ENCODE data around the gene NRG4. TPM values are rescaled to one million over a fixed set of nuclear protein-coding genes. Genes with fewer than 3 reads are reported as not detected.
A peak's percentile ranks its signal among the peaks of the same experiment; 100 is the strongest.
"Not testable (repeated sequence)": the region's sequence is repeated elsewhere in the genome, so short reads cannot be mapped to it uniquely, and the experiment has no call there.

The NRG4 gene
- total RNA-seq, 1 donor from 2014 or later: not detected

GRCh38 chr15:75920079-75920478 lies 92.1 kb downstream of the NRG4 start:
- peaks cover 0 to 8% (median 6%) of the 10 kb centered on the region in 3 donors for H3K36me3 ChIP-seq (ENCODE audit: control insufficient read depth in 3 of 3, insufficient read depth in 3 of 3, low read length in 3 of 3)

DNA sequence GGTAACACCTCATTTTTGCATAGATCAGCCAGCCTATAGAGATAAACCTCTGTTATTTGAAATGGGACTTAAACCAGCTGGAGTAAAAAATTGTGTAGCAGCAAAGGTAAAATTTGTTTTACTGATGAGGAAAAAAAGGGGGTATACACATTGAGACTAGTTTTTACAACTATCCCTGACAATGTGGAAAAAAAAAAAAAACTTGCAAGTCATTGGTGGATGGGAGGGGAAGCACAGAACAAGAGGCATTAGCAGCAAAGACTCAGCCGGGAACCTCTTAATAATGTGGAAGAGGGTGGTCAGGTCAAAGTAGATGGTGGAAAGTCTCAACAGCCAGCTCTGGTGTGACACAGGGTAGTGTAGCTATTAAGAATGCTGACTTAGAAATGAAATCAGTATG lies 94.1 kb downstream of the NRG4 start:
- Histone ChIP-seq H3K9ac (ENCODE audit: low read depth in 1 of 3, low read length in 3 of 3) (no peak overlapping the region), H3K36me3 (ENCODE audit: control insufficient read depth in 3 of 3, insufficient read depth in 3 of 3, low read length in 3 of 3) (peaks cover 0 to 19% (median 12%) of the 10 kb centered on the region in 3 donors), H3K27me3 (ENCODE audit: control insufficient read depth in 3 of 3, insufficient read depth in 3 of 3, low read length in 3 of 3) (no peaks in the 10 kb centered on the region)

More at GRCh38 chr15:75920079-75920478, 92.1 kb downstream of the NRG4 start:
- no peak overlapping the region for H3K4me3 ChIP-seq (ENCODE audit: low read length in 3 of 3)
- no peaks in the 10 kb centered on the region for H3K27me3 ChIP-seq (ENCODE audit: control insufficient read depth in 3 of 3, insufficient read depth in 3 of 3, low read length in 3 of 3)
- H3K4me1 ChIP-seq (ENCODE audit: control insufficient read depth in 3 of 3, insufficient read depth in 3 of 3, low read length in 3 of 3): peaks cover 9 to 17% (median 14%) of the 10 kb centered on the region in 3 donors
- H3K9me3 ChIP-seq (ENCODE audit: control insufficient read depth in 3 of 3, low read length in 3 of 3): no peaks in the 10 kb centered on the region
- H3K27ac ChIP-seq (ENCODE audit: low read depth, low read length): no peak overlapping the region
- H3K9ac ChIP-seq (ENCODE audit: low read depth in 1 of 3, low read length in 3 of 3): no peak overlapping the region

GRCh38 chr15:75916978-75917377 lies 95.2 kb downstream of the NRG4 start:
- no peak overlapping the region for H3K27ac ChIP-seq (ENCODE audit: low read depth, low read length)
- peaks cover under 1 to 2% (median under 1%) of the 10 kb centered on the region in 3 donors for H3K4me1 ChIP-seq (ENCODE audit: control insufficient read depth in 3 of 3, insufficient read depth in 3 of 3, low read length in 3 of 3)
- peaks cover 0 to 19% (median 12%) of the 10 kb centered on the region in 3 donors for H3K36me3 ChIP-seq (ENCODE audit: control insufficient read depth in 3 of 3, insufficient read depth in 3 of 3, low read length in 3 of 3)
- no peak overlapping the region for H3K9ac ChIP-seq (ENCODE audit: low read depth in 1 of 3, low read length in 3 of 3)
- no peaks in the 10 kb centered on the region for H3K9me3 ChIP-seq (ENCODE audit: control insufficient read depth in 3 of 3, low read length in 3 of 3)
- H3K4me3 ChIP-seq (ENCODE audit: low read length in 3 of 3): no peak overlapping the region
- no peaks in the 10 kb centered on the region for H3K27me3 ChIP-seq (ENCODE audit: control insufficient read depth in 3 of 3, insufficient read depth in 3 of 3, low read length in 3 of 3)

More for the DNA sequence above, 94.1 kb downstream of the NRG4 start:
- no peak overlapping the region for H3K4me3 ChIP-seq (ENCODE audit: low read length in 3 of 3)
- no peak overlapping the region for H3K27ac ChIP-seq (ENCODE audit: low read depth, low read length)
- no peaks in the 10 kb centered on the region for H3K9me3 ChIP-seq (ENCODE audit: control insufficient read depth in 3 of 3, low read length in 3 of 3)
- peaks cover 7 to 11% (median 10%) of the 10 kb centered on the region in 3 donors for H3K4me1 ChIP-seq (ENCODE audit: control insufficient read depth in 3 of 3, insufficient read depth in 3 of 3, low read length in 3 of 3)

DNA sequence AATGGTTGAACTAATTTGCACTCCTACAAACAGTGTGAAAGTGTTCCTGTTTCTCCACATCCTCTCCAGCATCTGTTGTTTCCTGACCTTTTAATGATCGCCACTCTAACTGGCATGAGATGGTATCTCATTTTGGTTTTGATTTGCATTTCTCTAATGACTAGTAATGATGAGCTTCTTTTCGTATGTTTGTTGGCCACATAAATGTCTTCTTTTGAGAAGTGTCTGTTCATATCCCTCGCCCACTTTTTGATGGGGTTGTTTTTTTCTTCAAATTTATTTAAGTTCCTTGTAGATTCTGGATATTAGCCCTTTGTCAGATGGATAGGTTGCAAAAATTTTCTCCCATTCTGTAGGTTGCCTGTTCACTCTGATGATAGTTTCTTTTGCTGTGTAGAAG lies 101.9 kb downstream of the NRG4 start:
- peaks cover 0 to 17% (median 11%) of the 10 kb centered on the region in 3 donors for H3K36me3 ChIP-seq (ENCODE audit: control insufficient read depth in 3 of 3, insufficient read depth in 3 of 3, low read length in 3 of 3)
- H3K9ac ChIP-seq (ENCODE audit: low read depth in 1 of 3, low read length in 3 of 3); H3K27me3 ChIP-seq (ENCODE audit: control insufficient read depth in 3 of 3, insufficient read depth in 3 of 3, low read length in 3 of 3); H3K4me3 ChIP-seq (ENCODE audit: low read length in 3 of 3); H3K27ac ChIP-seq (ENCODE audit: low read depth, low read length); H3K4me1 ChIP-seq (ENCODE audit: control insufficient read depth in 3 of 3, insufficient read depth in 3 of 3, low read length in 3 of 3); H3K9me3 ChIP-seq (ENCODE audit: control insufficient read depth in 3 of 3, low read length in 3 of 3): not testable (repeated sequence)

GRCh38 chr15:75905231-75905630 lies 107.0 kb downstream of the NRG4 start:
- Histone ChIP-seq H3K4me1 (ENCODE audit: control insufficient read depth in 3 of 3, insufficient read depth in 3 of 3, low read length in 3 of 3) (peaks cover 4 to 29% (median 5%) of the 10 kb centered on the region in 3 donors), H3K9me3 (ENCODE audit: control insufficient read depth in 3 of 3, low read length in 3 of 3) (no peaks in the 10 kb centered on the region), H3K27ac (ENCODE audit: low read depth, low read length) (no peak overlapping the region), H3K4me3 (ENCODE audit: low read length in 3 of 3) (no peak overlapping the region), H3K36me3 (ENCODE audit: control insufficient read depth in 3 of 3, insufficient read depth in 3 of 3, low read length in 3 of 3) (peaks cover 0 to 5% (median 4%) of the 10 kb centered on the region in 3 donors), H3K9ac (ENCODE audit: low read depth in 1 of 3, low read length in 3 of 3) (no peak overlapping the region), H3K27me3 (ENCODE audit: control insufficient read depth in 3 of 3, insufficient read depth in 3 of 3, low read length in 3 of 3) (no peaks in the 10 kb centered on the region)

DNA sequence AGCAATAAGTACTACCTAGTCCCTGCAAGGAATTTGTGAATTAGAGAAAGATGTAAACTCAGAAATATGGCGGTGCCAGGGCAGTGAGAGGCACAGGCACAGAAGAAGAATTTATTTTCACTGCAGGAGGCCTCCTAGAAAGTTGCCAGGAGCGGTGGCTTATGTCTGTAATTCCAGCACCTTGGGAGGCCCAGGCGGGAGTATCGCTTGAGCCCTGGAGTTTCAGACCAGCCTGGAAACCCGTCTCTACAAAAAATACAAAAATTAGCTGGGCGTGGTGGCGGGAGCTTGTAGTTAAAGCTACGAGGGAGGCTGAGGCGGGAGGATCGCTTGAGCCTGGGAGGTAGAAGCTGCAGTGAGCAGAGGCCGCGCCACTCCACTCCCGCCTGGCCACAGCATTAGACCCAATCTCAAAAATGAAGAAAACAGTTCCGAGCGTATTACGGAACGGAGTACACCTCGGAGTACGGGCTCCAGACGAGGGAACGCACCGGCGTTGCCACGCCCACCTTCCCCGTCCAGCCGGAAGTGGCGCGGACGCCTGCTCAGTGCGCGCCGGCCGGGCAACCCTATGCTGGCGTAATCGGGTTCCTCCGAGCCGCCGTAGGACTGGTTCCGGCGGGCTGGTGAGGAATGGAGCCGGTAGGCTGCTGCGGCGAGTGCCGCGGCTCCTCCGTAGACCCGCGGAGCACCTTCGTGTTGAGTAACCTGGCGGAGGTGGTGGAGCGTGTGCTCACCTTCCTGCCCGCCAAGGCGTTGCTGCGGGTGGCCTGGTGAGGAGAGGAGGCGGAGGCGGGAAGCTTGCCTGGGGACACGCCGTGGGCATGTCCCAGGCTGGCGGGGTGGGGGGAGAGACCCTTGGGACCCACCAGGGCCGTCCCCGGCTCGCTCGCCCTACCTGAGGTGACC lies 108.6 kb downstream of the NRG4 start, which contains the start of gene FBXO22:
Gene FBXO22, plus strand, starts transcription at position 548 of the 909 bp plus-strand sequence. Its CDS starts 86 bp downstream, at position 634.
- H3K4me3 ChIP-seq (ENCODE audit: low read length in 3 of 3): peak within 1 kb of the TSS; percentile 84 to 98 (median 90)
- peaks cover 4 to 29% (median 5%) of the 10 kb centered on the region in 3 donors for H3K4me1 ChIP-seq (ENCODE audit: control insufficient read depth in 3 of 3, insufficient read depth in 3 of 3, low read length in 3 of 3)
- peak within 1 kb of the TSS; percentile 84 to 94 (median 86) for H3K9ac ChIP-seq (ENCODE audit: low read depth in 1 of 3, low read length in 3 of 3)
- H3K27ac ChIP-seq (ENCODE audit: low read depth, low read length): peak within 1 kb of the TSS; percentile 76
- H3K27me3 ChIP-seq (ENCODE audit: control insufficient read depth in 3 of 3, insufficient read depth in 3 of 3, low read length in 3 of 3): no peaks in the 10 kb centered on the region
- peaks cover 0 to 10% (median 4%) of the 10 kb centered on the region in 3 donors for H3K36me3 ChIP-seq (ENCODE audit: control insufficient read depth in 3 of 3, insufficient read depth in 3 of 3, low read length in 3 of 3)
- H3K9me3 ChIP-seq (ENCODE audit: control insufficient read depth in 3 of 3, low read length in 3 of 3): no peaks in the 10 kb centered on the region

GRCh38 chr15:75902129-75902557 lies 110.1 kb downstream of the NRG4 start:
- Histone ChIP-seq H3K9me3 (ENCODE audit: control insufficient read depth in 3 of 3, low read length in 3 of 3) (no peaks in the 10 kb centered on the region), H3K36me3 (ENCODE audit: control insufficient read depth in 3 of 3, insufficient read depth in 3 of 3, low read length in 3 of 3) (peaks cover 0 to 14% (median 4%) of the 10 kb centered on the region in 3 donors), H3K27ac (ENCODE audit: low read depth, low read length) (peak overlapping the region; percentile 19)

DNA sequence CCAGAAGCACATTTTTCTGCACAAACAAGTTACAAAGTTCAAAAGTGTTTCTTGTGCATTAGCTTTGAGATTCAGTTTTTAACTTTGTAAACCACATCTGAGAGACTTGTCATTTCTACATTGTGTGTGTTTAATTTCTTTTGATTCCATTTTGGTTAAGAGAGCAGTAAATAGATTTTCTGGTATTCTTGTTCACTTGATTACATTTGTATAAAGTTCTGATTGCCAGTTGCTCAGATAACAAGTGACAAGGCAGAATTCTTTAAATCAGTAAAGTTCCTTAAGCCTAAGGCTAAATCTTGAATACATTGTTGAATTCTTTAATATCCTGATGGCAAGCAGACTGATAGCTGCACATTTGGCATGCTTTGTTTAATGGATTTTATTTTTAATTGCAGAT lies 111.6 kb downstream of the NRG4 start:
- Histone ChIP-seq H3K27ac (ENCODE audit: low read depth, low read length) (no peak overlapping the region), H3K4me1 (ENCODE audit: control insufficient read depth in 3 of 3, insufficient read depth in 3 of 3, low read length in 3 of 3) (peaks cover 4 to 27% (median 5%) of the 10 kb centered on the region in 3 donors), H3K36me3 (ENCODE audit: control insufficient read depth in 3 of 3, insufficient read depth in 3 of 3, low read length in 3 of 3) (peaks cover 0 to 12% (median 0%) of the 10 kb centered on the region in 3 donors), H3K9me3 (ENCODE audit: control insufficient read depth in 3 of 3, low read length in 3 of 3) (no peaks in the 10 kb centered on the region), H3K27me3 (ENCODE audit: control insufficient read depth in 3 of 3, insufficient read depth in 3 of 3, low read length in 3 of 3) (no peaks in the 10 kb centered on the region), H3K9ac (ENCODE audit: low read depth in 1 of 3, low read length in 3 of 3) (no peak overlapping the region), H3K4me3 (ENCODE audit: low read length in 3 of 3) (no peak overlapping the region)

More at GRCh38 chr15:75902129-75902557, 110.1 kb downstream of the NRG4 start:
- Histone ChIP-seq H3K9ac (ENCODE audit: low read depth in 1 of 3, low read length in 3 of 3) (no peak overlapping the region), H3K4me1 (ENCODE audit: control insufficient read depth in 3 of 3, insufficient read depth in 3 of 3, low read length in 3 of 3) (peaks cover 4 to 29% (median 5%) of the 10 kb centered on the region in 3 donors), H3K27me3 (ENCODE audit: control insufficient read depth in 3 of 3, insufficient read depth in 3 of 3, low read length in 3 of 3) (no peaks in the 10 kb centered on the region), H3K4me3 (ENCODE audit: low read length in 3 of 3) (no peak overlapping the region)

GRCh38 chr15:75895731-75896130 lies 116.5 kb downstream of the NRG4 start:
- Histone ChIP-seq H3K27ac (ENCODE audit: low read depth, low read length) (no peak overlapping the region), H3K9ac (ENCODE audit: low read depth in 1 of 3, low read length in 3 of 3) (no peak overlapping the region), H3K36me3 (ENCODE audit: control insufficient read depth in 3 of 3, insufficient read depth in 3 of 3, low read length in 3 of 3) (peaks cover 0 to 13% (median 0%) of the 10 kb centered on the region in 3 donors), H3K9me3 (ENCODE audit: control insufficient read depth in 3 of 3, low read length in 3 of 3) (no peaks in the 10 kb centered on the region), H3K27me3 (ENCODE audit: control insufficient read depth in 3 of 3, insufficient read depth in 3 of 3, low read length in 3 of 3) (no peaks in the 10 kb centered on the region), H3K4me3 (ENCODE audit: low read length in 3 of 3) (no peak overlapping the region), H3K4me1 (ENCODE audit: control insufficient read depth in 3 of 3, insufficient read depth in 3 of 3, low read length in 3 of 3) (peaks cover 0 to 4% (median 3%) of the 10 kb centered on the region in 3 donors)

GRCh38 chr15:75891895-75892294 lies 120.3 kb downstream of the NRG4 start:
- Histone ChIP-seq H3K36me3 (ENCODE audit: control insufficient read depth in 3 of 3, insufficient read depth in 3 of 3, low read length in 3 of 3) (peaks cover 0 to 4% (median 2%) of the 10 kb centered on the region in 3 donors), H3K9me3 (ENCODE audit: control insufficient read depth in 3 of 3, low read length in 3 of 3) (no peaks in the 10 kb centered on the region), H3K27ac (ENCODE audit: low read depth, low read length) (peak overlapping the region; percentile 54), H3K9ac (ENCODE audit: low read depth in 1 of 3, low read length in 3 of 3) (no peak overlapping the region), H3K4me1 (ENCODE audit: control insufficient read depth in 3 of 3, insufficient read depth in 3 of 3, low read length in 3 of 3) (peaks cover 0 to 4% (median 3%) of the 10 kb centered on the region in 3 donors), H3K4me3 (ENCODE audit: low read length in 3 of 3) (no peak overlapping the region), H3K27me3 (ENCODE audit: control insufficient read depth in 3 of 3, insufficient read depth in 3 of 3, low read length in 3 of 3) (no peaks in the 10 kb centered on the region)

Data from skeletal muscle tissue (tissue), 4 donors.